Urinary bladder (tissue), 4 donors: ENCODE results near the gene EIF4E. TPM values are rescaled to one million over a fixed set of nuclear protein-coding genes. Genes with fewer than 3 reads are reported as not detected.
"Not testable (repeated sequence)": the region's sequence is repeated elsewhere in the genome, so short reads cannot be mapped to it uniquely, and the experiment has no call there.

Experiments used
- DNase-seq: peaks from one replicate; pipeline ENCODE4 v3.0.0-alpha.2; 2015; ENCODE audit errors: extremely low spot score
- H3K27ac ChIP-seq: one replicate; pipeline ENCODE4 v1.5.1; 2013; ENCODE audit warnings: low read depth, mild to moderate bottlenecking, moderate library complexity
- H3K36me3 ChIP-seq: one replicate; pipeline ENCODE4 v1.6.1; 2013; ENCODE audit warnings: mild to moderate bottlenecking, moderate library complexity; ENCODE audit not compliant: insufficient read depth
- H3K4me1 ChIP-seq: one replicate; pipeline ENCODE4 v1.6.1; 2013; ENCODE audit warnings: mild to moderate bottlenecking, moderate library complexity; ENCODE audit not compliant: insufficient read depth
- H3K4me3 ChIP-seq: one replicate; pipeline ENCODE4 v1.5.1; 2013; ENCODE audit warnings: low read depth, low read length
- WGBS: extraction: QIAGEN DNeasy Blood & Tissue Kit; methylation state at CpG from one replicate; pipeline ENCODE4 v1.1.7; 2013; 5-methylcytosine and 5-hydroxymethylcytosine counted together
- polyA plus RNA-seq: library from polyadenylated mRNA; stranded (reverse); fragments of 200-250 nt; gene quantifications from one replicate; pipeline ENCODE4 v1.2.3, GENCODE V29; 2013
- total RNA-seq: library from RNA; depleted of rRNA; stranded (reverse); fragments of >200 nt; gene quantifications from one replicate; pipeline ENCODE4 v1.2.3, GENCODE V29; 2014
- donor health status: healthy with polysubstance abuse.
- donor health status: healthy.

EIF4E gene
- total and polyA plus RNA-seq, 2 donors, result 48.9 to 143 TPM

DNA sequence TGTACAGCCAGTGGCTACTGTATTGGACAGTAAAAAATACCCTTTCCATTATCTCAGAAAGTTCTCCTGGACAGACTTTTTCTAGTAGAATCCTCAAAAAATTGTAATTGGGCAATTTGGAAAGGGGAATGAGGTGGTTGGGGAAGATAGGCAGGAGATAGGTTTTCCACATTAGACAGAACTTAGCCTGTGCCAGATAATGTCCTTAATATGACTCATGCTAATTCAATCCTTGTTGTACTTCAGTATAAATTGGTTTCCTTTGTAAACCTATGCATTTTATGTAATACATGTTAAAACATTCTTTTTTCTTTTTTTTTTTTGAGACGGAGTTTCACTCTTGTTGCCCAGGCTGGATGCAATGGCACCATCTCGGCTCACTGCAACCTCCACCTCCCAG is 8.9 kb downstream of the EIF4E start:
- H3K36me3 ChIP-seq, result no peaks in the 10 kb centered on the region
- no peak overlapping the region for H3K27ac ChIP-seq
- no peaks in the 10 kb centered on the region for H3K4me1 ChIP-seq
- H3K4me3 ChIP-seq, result no peak overlapping the region
- 91% methylated on average over 2 of the region's 2 CpGs for WGBS
- DNase-seq, result no peak

DNA sequence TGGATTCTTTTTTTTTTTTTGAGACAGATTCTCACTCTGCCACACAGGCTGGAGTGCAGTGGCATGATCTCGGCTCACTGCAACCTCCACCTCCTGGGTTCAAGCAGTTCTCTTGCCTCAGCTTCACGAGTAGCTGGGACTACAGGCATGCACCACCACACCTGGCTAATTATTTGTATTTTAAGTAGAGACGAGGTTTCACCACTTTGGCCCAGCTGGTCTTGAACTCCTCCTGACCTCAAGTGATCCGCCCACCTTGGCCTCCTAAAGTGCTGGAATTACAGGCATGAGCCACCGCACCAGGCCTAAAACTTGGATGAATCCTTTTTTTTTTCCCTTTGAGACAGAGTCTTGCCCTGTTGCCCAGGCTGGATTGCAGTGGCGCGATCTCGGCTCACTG is 18.2 kb downstream of the EIF4E start:
- WGBS, result 86% methylated on average over 8 of the region's 8 CpGs
- not testable (repeated sequence) for H3K4me3 ChIP-seq, H3K36me3 ChIP-seq, H3K4me1 ChIP-seq, H3K27ac ChIP-seq, DNase-seq

DNA sequence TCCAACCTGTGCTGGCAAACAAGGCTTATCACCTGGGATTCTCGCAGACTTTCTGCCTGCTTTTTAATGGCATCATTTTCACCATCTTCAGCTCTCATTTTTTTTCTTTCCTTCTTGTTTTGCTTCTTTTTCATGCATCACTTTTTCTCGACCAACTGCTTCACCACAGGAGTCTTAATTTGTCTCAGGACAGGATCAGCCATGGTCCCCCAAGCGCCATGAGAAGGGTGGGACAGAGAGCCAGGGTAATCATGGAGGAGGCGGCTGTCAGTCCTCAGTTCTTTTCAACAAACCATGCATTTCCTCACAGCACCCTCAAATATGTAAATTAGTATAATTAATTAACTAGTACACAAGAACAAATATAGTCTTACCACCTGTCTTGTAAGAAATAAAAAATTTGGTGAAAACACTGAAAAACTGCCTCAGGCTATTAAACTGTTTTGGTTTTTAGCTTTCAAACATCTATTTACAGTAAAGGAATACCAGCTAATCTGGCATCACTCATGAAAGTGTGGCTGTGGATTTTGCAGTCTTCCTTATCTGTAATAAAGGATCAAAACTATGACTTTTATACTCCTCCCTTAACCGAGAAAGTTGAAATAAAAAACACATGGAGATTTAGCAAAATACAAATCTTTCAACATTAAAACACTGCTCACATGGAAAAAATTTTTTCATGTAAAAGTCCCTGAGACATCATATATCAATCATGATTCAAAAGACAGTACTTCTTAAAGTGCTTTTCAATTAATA is 19.1 kb downstream of the EIF4E start:
- peaks cover 2% of the 10 kb centered on the region for H3K4me1 ChIP-seq

DNA sequence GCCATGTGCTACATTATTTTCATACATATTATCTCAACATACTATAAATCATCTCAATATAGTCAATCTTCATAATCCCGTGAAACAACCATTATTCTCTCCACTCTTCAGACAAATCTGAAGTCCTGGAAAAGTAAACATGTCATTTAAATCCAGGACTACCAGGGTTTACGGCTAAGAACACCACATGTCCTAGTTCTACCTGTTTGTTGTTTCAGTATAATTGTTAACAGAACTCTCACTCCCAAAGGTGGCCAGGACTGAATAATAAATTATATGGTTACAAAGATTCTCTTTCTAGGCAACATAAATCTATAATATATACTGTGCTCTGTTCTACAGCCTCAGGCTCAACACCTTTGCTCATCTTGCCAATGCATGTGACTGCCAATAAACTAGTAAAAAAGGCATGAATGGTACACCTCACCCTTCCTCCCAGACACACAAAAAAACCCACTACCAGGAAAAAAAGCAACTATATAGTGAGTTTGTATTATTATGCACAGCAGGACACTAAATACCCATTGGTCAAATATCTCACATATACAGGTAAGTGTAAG is 20.1 kb downstream of the EIF4E start:
- 68% methylated on average over 2 of the region's 2 CpGs for WGBS
- no peaks in the 10 kb centered on the region for H3K36me3 ChIP-seq
- H3K4me1 ChIP-seq, result peaks cover 2% of the 10 kb centered on the region
- H3K4me3 ChIP-seq, result no peak overlapping the region
- DNase-seq, result no peak
- no peak overlapping the region for H3K27ac ChIP-seq

More for the DNA sequence above, 19.1 kb downstream of the EIF4E start:
- no peak overlapping the region for H3K4me3 ChIP-seq
- DNase-seq, result no peak
- 73% methylated on average over 5 of the region's 5 CpGs for WGBS
- no peaks in the 10 kb centered on the region for H3K36me3 ChIP-seq
- no peak overlapping the region for H3K27ac ChIP-seq

DNA sequence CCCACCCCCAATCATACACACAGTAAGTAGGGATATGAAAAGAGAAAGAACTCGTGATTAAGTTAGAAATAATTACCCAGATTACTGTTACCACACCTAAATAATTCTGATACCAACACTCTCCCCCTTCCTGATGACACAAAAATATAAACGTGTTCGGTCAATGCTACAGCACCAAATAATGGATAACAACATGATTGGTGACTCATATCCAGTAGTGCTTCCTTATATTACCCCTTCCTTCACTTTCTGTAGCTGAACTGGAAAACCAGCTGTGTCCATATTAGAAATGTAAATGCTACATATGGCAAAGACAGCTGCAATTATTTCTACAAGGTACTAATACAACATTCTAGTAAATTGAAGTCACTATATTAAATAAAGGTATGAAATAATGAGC is 20.8 kb downstream of the EIF4E start:
- H3K36me3 ChIP-seq, result no peaks in the 10 kb centered on the region
- peaks cover 2% of the 10 kb centered on the region for H3K4me1 ChIP-seq
- 72% methylated on average over 3 of the region's 3 CpGs for WGBS
- H3K4me3 ChIP-seq, result no peak overlapping the region
- no peak overlapping the region for H3K27ac ChIP-seq
- DNase-seq, result no peak

DNA sequence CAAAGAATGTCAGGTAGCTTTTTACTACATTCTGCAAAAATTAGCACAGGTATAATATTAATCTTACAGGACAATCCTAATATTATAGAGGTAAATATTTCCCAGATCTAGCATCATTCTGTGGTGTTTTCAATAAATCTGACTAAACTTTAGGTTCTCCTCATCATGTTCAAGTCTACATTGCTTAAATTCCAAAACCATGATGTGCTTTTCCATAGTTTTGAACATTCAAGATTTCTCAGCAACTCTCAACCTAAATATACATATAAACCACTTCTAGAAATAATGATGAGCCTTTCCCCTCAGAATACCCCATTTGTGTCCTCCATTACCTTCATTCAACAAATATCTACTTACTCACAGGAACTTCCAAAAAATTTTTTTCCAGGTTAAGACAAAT is 23.1 kb downstream of the EIF4E start:
- Histone ChIP-seq H3K36me3 (peaks cover 2% of the 10 kb centered on the region), H3K4me1 (peaks cover 2% of the 10 kb centered on the region), H3K4me3 (no peak overlapping the region), H3K27ac (no peak overlapping the region)
- no peak for DNase-seq

DNA sequence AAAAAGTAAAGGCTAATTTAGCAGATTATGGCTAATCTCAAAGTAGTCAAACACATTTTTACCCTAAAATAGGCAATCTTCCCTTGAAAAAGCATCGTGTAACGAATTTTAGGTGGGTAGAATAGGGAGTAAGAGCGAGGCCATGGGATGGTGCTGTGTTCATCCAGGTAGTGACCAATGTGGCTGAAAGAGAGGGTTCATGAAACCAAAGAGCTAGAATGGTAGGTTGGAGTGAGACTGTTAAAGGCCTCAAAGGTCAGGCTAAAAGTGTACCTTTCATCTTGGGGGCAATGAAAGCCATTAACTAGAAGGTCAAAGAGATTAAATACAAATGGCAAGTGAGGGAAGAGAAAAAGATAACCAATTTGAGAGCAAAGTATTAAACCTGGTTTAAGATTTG is 23.6 kb downstream of the EIF4E start:
- DNase-seq, result no peak
- Histone ChIP-seq H3K4me1 (peaks cover 2% of the 10 kb centered on the region), H3K36me3 (peaks cover 4% of the 10 kb centered on the region), H3K27ac (no peak overlapping the region), H3K4me3 (no peak overlapping the region)
- 100% methylated on average over 3 of the region's 3 CpGs for WGBS

DNA sequence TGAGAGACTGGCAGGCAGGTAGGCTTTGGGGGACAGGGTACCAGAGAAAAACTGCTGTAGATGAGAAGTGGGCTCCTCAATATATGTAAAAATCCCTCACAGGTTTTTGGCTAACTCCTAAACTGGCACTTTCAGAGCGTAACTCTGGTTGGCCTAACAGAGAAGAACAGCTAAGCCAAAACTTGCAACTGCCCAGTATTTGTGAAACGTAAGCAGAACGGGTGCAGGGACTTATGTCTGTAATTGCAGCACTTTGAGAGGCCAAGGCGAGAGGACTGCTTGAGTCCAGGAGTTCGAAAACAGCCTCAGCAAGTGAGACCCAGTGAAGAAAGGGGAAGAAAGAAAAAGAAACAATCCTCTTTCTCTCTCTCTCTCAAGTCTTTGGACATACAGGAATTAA is 25.0 kb downstream of the EIF4E start:
- Histone ChIP-seq H3K4me3 (no peak overlapping the region), H3K4me1 (peaks cover 2% of the 10 kb centered on the region), H3K36me3 (peaks cover 4% of the 10 kb centered on the region), H3K27ac (no peak overlapping the region)
- WGBS, result 87% methylated on average over 5 of the region's 5 CpGs
- DNase-seq, result no peak

DNA sequence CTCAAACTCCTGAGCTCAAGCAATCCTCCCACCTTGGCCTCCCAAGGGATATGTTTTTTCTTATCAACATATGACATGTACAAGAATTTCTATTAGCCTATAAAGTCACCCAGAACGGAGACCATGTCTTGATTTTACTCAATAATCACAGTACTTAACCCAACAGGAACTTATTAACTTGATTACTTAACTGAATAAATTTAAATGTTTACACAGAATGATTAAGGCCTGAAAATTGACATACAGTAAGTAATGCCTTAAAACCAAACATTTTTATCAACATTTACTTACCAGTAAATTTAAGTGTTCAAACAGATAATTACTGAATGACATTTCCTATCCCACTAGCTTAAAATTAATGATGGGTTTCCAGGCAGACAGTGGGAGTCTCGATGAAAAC is 25.4 kb downstream of the EIF4E start:
- Histone ChIP-seq H3K4me1 (peaks cover 2% of the 10 kb centered on the region), H3K27ac (no peak overlapping the region), H3K4me3 (no peak overlapping the region), H3K36me3 (peaks cover 4% of the 10 kb centered on the region)
- 80% methylated on average over 2 of the region's 2 CpGs for WGBS
- no peak for DNase-seq

DNA sequence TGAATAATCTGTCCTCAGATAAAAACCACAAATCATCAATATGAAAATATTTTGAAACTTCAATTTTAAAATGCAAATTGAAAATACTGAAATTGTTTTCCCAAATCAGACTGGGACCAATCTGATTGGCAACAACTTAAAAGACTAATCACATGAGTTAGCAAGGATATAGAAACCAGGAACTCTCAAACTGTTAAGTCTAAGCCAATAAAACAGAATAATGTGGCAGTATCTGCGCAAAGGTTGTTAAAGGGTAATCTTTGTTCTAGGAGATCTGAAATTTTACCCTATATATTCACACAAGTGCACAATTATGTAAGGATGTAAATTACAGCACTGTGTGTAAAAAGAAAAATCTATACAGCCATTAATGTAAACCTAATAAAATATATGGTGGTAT is 29.7 kb downstream of the EIF4E start:
- Histone ChIP-seq H3K4me1 (no peaks in the 10 kb centered on the region), H3K4me3 (no peak overlapping the region), H3K27ac (no peak overlapping the region), H3K36me3 (peaks cover 4% of the 10 kb centered on the region)
- no peak for DNase-seq
- 98% methylated on average over 1 of the region's 1 CpG for WGBS

DNA sequence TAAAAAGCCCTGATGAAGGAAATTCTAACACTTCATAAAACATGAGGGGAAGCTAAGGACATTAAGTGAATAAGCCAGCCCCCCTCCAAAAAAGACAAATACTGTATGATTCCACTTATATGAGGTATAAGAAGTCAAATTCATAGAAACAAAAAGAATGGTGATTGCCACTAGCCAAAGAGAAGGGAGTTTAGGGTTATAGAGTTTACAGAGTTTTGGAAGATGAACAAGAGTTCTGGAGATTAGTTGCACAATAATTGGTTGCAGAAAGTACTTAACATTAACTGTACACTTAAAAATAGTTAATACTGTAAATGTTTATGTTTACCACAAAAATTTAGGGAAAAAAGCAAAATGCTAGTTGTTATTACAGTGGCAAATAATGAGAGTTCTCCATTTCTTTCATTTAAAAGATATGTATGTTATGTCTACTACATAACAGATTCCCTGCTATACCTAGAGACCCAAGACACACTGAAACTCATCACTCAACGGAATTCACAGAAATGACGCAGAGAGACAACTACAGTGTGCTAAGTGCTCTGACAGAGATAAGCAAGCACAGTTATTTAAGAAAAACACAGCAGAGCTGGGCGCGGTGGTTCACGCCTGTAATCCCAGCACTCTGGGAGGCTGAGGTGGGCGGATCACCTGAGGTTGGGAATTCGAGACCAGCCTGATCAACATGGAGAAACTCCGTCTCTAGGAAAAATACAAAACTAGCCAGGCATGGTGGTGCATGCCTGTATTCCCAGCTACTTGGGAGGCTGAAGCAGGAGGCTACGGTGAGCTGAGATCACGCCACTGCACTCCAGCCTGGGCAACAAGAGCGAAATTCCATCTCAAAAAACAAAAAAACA is 37.2 kb downstream of the EIF4E start:
- 98% methylated on average over 11 of the region's 11 CpGs for WGBS
- Histone ChIP-seq H3K36me3 (no peaks in the 10 kb centered on the region), H3K4me3 (no peak overlapping the region), H3K4me1 (peaks cover 1% of the 10 kb centered on the region), H3K27ac (no peak overlapping the region)
- no peak for DNase-seq

DNA sequence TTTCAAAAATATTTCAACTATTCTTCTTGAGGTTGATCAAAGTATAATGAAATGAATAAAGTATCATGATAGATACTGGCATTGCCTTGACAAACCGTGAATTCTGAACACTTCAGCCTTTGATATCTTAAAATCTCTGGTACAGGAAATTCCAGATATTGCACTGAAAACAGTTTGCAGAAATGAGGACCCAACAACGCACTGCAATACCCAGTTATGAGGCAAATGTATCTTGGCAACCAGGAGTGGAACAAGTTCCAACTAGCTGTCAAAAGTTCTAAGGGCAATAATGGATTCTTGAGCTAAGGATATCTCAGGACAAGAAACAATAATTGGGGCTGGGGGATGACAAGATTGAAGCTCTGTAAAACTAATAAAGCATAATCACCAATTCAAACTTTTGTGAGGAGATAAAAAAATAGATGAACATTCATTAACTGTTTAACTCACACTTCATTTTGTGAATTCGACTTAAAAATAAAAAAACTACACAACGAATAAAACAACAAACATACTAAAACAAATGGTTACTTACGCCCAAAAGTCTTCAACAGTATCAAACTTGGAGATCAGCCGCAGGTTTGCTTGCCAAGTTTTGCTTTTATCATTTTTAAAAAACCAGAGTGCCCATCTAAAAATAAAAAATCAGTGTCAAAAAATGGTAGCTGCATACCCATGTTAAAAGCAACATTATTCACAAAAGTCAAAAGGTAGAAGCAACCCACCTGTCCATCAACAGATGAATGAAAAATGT is 38.1 kb downstream of the EIF4E start:
- Histone ChIP-seq H3K4me1 (peaks cover 1% of the 10 kb centered on the region), H3K36me3 (peaks cover under 1% of the 10 kb centered on the region), H3K27ac (no peak overlapping the region), H3K4me3 (no peak overlapping the region)
- whole genome bisulfite sequencing, result 75% methylated on average over 6 of the region's 6 CpGs
- DNase-seq, result no peak

DNA sequence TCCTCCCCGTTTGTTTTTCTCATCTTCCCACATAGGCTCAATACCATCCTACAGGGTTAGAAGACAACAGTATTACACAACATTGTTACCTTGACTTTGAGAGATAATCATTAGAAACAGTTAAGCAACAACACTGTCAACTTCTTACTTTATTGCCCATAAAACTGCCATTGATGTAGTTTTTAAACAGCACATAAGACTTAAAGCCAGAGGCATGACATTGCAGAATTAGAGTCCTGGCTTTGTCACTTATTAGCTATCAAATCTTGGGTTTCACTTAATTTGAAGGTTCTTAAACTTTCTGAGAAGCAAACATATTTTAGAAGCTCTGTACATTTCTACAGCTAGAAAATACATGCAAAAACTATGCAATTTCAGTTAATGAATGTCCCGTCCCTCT is 41.8 kb downstream of the EIF4E start:
- H3K36me3 ChIP-seq, result peaks cover 3% of the 10 kb centered on the region
- H3K4me1 ChIP-seq, result no peaks in the 10 kb centered on the region
- DNase-seq, result no peak
- H3K4me3 ChIP-seq, result no peak overlapping the region
- no peak overlapping the region for H3K27ac ChIP-seq
- WGBS, result 94% methylated on average over 2 of the region's 2 CpGs
